ENCODE measurements around the gene DAND5. TPM values are rescaled to one million over a fixed set of nuclear protein-coding genes. Genes with fewer than 3 reads are reported as not detected.

The DAND5 gene
- not detected for total RNA-seq

GRCh38 chr19:12969292-12969988 lies at the start of gene DAND5:
Gene DAND5 (plus strand): TSS chr19:12969576. CDS start chr19:12969661, 85 bp downstream.
- DNase-seq = no peak

- DNase-seq = no peak
Observed at GRCh38 chr19:12921047-12921446, 48.3 kb upstream of the DAND5 start.

GRCh38 chr19:12922959-12923358 lies 46.4 kb upstream of the DAND5 start:
- no peak for DNase-seq

- DNase-seq = no peak
Observed at GRCh38 chr19:12924621-12925310, 44.6 kb upstream of the DAND5 start.

GRCh38 chr19:12930002-12930645 lies 39.3 kb upstream of the DAND5 start:
- DNase-seq = no peak

- no peak for DNase-seq
Observed at GRCh38 chr19:12932392-12933286, 36.7 kb upstream of the DAND5 start.

- peak; percentile 81 for DNase-seq
Observed at GRCh38 chr19:12933287-12934072, 35.9 kb upstream of the DAND5 start, which contains the start of gene FARSA. Gene FARSA (minus strand): TSS chr19:12933711. CDS start chr19:12933696, 15 bp downstream.

GRCh38 chr19:12935071-12935470 lies 34.3 kb upstream of the DAND5 start:
- DNase-seq = no peak

GRCh38 chr19:12936582-12936981 lies 32.8 kb upstream of the DAND5 start:
- DNase-seq = no peak

- no peak for DNase-seq
Observed at GRCh38 chr19:12937093-12937926, 32.1 kb upstream of the DAND5 start.

- peak; percentile 98 for DNase-seq
Observed at GRCh38 chr19:12937927-12938778, 31.2 kb upstream of the DAND5 start, which contains the start of gene CALR. Gene CALR (plus strand): TSS chr19:12938609. CDS start chr19:12938680, 71 bp downstream.

GRCh38 chr19:12938779-12939601 lies 30.4 kb upstream of the DAND5 start:
- peak; percentile 21 for DNase-seq

- DNase-seq = no peak
Observed at GRCh38 chr19:12939975-12940423, 29.4 kb upstream of the DAND5 start.

- no peak for DNase-seq
Observed at GRCh38 chr19:12940897-12941296, 28.5 kb upstream of the DAND5 start.

GRCh38 chr19:12943437-12944044 lies 25.8 kb upstream of the DAND5 start:
- no peak for DNase-seq

GRCh38 chr19:12944104-12944674 lies 25.2 kb upstream of the DAND5 start:
- DNase-seq = no peak

- DNase-seq = peak; percentile 98
Observed at GRCh38 chr19:12945479-12946091, 23.8 kb upstream of the DAND5 start, which contains the start of gene RAD23A. Gene RAD23A (plus strand): TSS chr19:12945862. CDS start chr19:12945949, 87 bp downstream.
